Stimulated activated naive CD4-positive, alpha-beta T cell (primary cell): ENCODE measurements around the gene TGFBI.
"Not testable (repeated sequence)": the region's sequence is repeated elsewhere in the genome, so short reads cannot be mapped to it uniquely, and the experiment has no call there.

Experiments used
- DNase-seq, 6 experiments: peaks; one replicate each; lab custom pipeline; 2025; lab: John Stamatoyannopoulos, UW

Gene TGFBI

GRCh38 chr5:136045026-136045425 lies 16.2 kb downstream of the TGFBI start:
- DNase-seq: not testable (repeated sequence)

- DNase-seq: no peak
Observed at GRCh38 chr5:136046246-136046645, 17.5 kb downstream of the TGFBI start.

GRCh38 chr5:136047858-136048257 lies 19.1 kb downstream of the TGFBI start:
- no peak for DNase-seq

- DNase-seq: no peak
Observed at GRCh38 chr5:136048966-136049365, 20.2 kb downstream of the TGFBI start.

GRCh38 chr5:136051486-136052220 lies 22.9 kb downstream of the TGFBI start:
- DNase-seq: no peak

GRCh38 chr5:136052692-136053335 lies 24.0 kb downstream of the TGFBI start:
- no peak for DNase-seq

- DNase-seq: no peak
Observed at GRCh38 chr5:136053336-136054141, 24.8 kb downstream of the TGFBI start.

GRCh38 chr5:136054142-136055019 lies 25.6 kb downstream of the TGFBI start:
- DNase-seq: no peak

- DNase-seq: no peak
Observed at GRCh38 chr5:136055612-136056309, 27.0 kb downstream of the TGFBI start.

GRCh38 chr5:136056336-136056735 lies 27.5 kb downstream of the TGFBI start:
- DNase-seq: no peak

GRCh38 chr5:136056771-136057335 lies 28.1 kb downstream of the TGFBI start:
- no peak for DNase-seq

GRCh38 chr5:136057401-136058038 lies 28.7 kb downstream of the TGFBI start:
- DNase-seq: no peak

- DNase-seq: no peak
Observed at GRCh38 chr5:136058039-136058971, 29.5 kb downstream of the TGFBI start.

GRCh38 chr5:136058972-136059354 lies 30.2 kb downstream of the TGFBI start:
- no peak for DNase-seq

GRCh38 chr5:136060963-136061362 lies 32.2 kb downstream of the TGFBI start:
- no peak for DNase-seq

GRCh38 chr5:136061630-136062365 lies 33.0 kb downstream of the TGFBI start:
- DNase-seq: no peak

GRCh38 chr5:136062366-136063274 lies 33.8 kb downstream of the TGFBI start:
- DNase-seq: no peak
